ENCODE results near the gene YY1. TPM values are rescaled to one million over a fixed set of nuclear protein-coding genes. Genes with fewer than 3 reads are reported as not detected.
"Not testable (repeated sequence)": the region's sequence is repeated elsewhere in the genome, so short reads cannot be mapped to it uniquely, and the experiment has no call there.

YY1 gene
- total and polyA plus RNA-seq, 2 donors (not counting 1 experiment from before 2014, with no cell fraction given): 40.8 to 41.9 TPM

DNA sequence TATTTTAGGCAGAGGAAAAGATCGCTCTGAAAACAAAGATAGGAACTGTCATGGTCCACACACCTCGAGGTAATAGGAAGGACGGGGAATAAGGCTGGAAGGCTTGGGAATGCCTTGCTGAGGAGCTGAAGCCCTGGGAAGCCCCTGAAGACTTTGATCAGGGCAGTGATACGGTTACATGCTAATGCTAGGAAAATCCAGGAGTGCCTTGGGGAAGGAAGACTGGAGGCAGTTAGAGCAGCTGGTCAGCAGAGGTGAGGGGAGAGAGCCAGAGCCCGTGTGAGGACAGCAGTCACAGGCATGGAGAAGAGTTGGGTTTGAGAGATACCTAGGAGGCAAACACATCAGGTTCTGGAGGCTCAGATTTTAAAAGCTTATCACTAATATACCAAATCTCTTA is 8.6 kb upstream of the YY1 start:
- peaks cover 35% of the 10 kb centered on the region for H3K79me2 ChIP-seq (ENCODE audit: control insufficient read depth, insufficient read depth, low read length)
- H3K4me3 ChIP-seq (replicated peaks in 1 of 4; ENCODE audit: control extremely low read depth in 1 of 4, insufficient read depth in 1 of 4, low read depth in 3 of 4, low read length in 4 of 4): no peak overlapping the region
- no peaks in the 10 kb centered on the region for H3K4me1 ChIP-seq (ENCODE audit: control insufficient read depth, extremely low read depth, insufficient read depth, low read length)
- no peaks in the 10 kb centered on the region for H3K36me3 ChIP-seq (ENCODE audit: control insufficient read depth, insufficient read depth, low read length)
- DNase-seq (ENCODE audit: low read depth in 2 of 2): no peak
- H3K9me3 ChIP-seq (ENCODE audit: control insufficient read depth, insufficient read depth, low read depth, low read length): no peaks in the 10 kb centered on the region
- TF ChIP-seq EZH2 (IDR thresholded peaks at IDR 0.05; ENCODE audit: low read length, missing control alignments) (no peak), CTCF (conservative IDR thresholded peaks at IDR 0.05 in 1 of 2, IDR thresholded peaks at IDR 0.05 in 1 of 2; ENCODE audit: low read depth in 1 of 2, low read length in 2 of 2) (no peak)
- no peak overlapping the region for H3K9ac ChIP-seq (ENCODE audit: insufficient read depth, low read length)
- H3K4me2 ChIP-seq (ENCODE audit: extremely low read depth, insufficient read depth, low read length): no peak overlapping the region
- no peak overlapping the region for H2AFZ ChIP-seq (ENCODE audit: low read length)
- no peaks in the 10 kb centered on the region for H4K20me1 ChIP-seq (ENCODE audit: control insufficient read depth, extremely low read depth, insufficient read depth, low read length)
- H3K27me3 ChIP-seq (ENCODE audit: control insufficient read depth, insufficient read depth, low read length): no peaks in the 10 kb centered on the region
- H3K27ac ChIP-seq (ENCODE audit: insufficient read depth, low read length): no peak overlapping the region

DNA sequence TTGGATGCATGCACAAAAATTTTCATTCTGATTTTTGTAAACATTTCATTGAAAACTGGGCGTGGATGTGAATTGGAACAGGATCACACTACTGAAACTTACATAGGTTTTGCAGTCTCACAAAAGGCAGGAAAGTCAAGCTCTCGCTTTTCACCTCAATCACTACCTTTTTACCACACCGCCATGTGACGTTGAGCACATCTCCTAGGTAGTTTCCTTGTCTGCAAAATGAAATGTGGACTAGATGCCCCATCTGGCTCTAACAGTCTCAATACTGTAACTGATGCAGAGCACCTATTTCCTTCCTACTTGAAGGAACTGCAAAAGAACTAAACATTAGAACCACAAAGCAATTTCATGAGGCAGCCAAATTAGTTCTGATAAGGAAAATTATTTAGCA is 4.4 kb upstream of the YY1 start:
- Histone ChIP-seq H3K4me2 (ENCODE audit: extremely low read depth, insufficient read depth, low read length) (no peak overlapping the region), H4K20me1 (ENCODE audit: control insufficient read depth, extremely low read depth, insufficient read depth, low read length) (no peaks in the 10 kb centered on the region), H3K79me2 (ENCODE audit: control insufficient read depth, insufficient read depth, low read length) (peaks cover 68% of the 10 kb centered on the region), H3K4me3 (replicated peaks in 1 of 4; ENCODE audit: control extremely low read depth in 1 of 4, insufficient read depth in 1 of 4, low read depth in 3 of 4, low read length in 4 of 4) (no peak overlapping the region), H3K9ac (ENCODE audit: insufficient read depth, low read length) (no peak overlapping the region), H3K4me1 (ENCODE audit: control insufficient read depth, extremely low read depth, insufficient read depth, low read length) (peaks cover 2% of the 10 kb centered on the region), H3K9me3 (ENCODE audit: control insufficient read depth, insufficient read depth, low read depth, low read length) (no peaks in the 10 kb centered on the region), H2AFZ (ENCODE audit: low read length) (no peak overlapping the region), H3K27me3 (ENCODE audit: control insufficient read depth, insufficient read depth, low read length) (no peaks in the 10 kb centered on the region), H3K27ac (ENCODE audit: insufficient read depth, low read length) (no peak overlapping the region), H3K36me3 (ENCODE audit: control insufficient read depth, insufficient read depth, low read length) (no peaks in the 10 kb centered on the region)
- DNase-seq (ENCODE audit: low read depth in 2 of 2): no peak
- no peak for TF ChIP-seq CTCF (conservative IDR thresholded peaks at IDR 0.05 in 1 of 2, IDR thresholded peaks at IDR 0.05 in 1 of 2; ENCODE audit: low read depth in 1 of 2, low read length in 2 of 2)
- no peak for TF ChIP-seq EZH2 (IDR thresholded peaks at IDR 0.05; ENCODE audit: low read length, missing control alignments)

DNA sequence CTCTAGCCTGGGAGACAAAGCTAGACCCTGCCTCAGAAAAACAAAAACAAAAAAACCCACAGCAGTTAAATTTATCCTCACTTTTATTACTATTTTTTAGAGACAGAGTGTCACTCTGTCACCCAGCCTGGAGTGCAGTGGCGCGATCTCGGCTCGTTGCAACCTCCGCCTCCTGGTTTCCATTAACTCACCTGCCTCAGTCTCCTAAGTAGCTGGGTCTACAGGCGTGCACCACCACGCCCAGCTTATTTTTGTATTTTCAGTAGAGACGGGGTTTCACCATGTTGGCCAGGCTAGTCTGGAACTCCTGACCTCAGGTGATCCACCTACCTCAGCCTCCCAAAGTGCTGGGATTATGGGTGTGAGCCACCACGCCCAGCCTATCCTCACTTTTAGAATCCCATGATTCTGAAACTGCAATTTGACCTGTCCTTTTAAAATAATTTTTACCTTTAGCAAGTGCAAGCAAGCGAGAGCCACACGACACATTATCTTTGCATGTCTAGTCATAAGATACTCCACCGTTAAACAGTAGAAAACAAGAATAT is 2.6 kb upstream of the YY1 start:
- not testable (repeated sequence) for H2AFZ ChIP-seq (ENCODE audit: low read length); H3K27ac ChIP-seq (ENCODE audit: insufficient read depth, low read length); H3K9me3 ChIP-seq (ENCODE audit: control insufficient read depth, insufficient read depth, low read depth, low read length); H3K27me3 ChIP-seq (ENCODE audit: control insufficient read depth, insufficient read depth, low read length); H3K4me1 ChIP-seq (ENCODE audit: control insufficient read depth, extremely low read depth, insufficient read depth, low read length); H4K20me1 ChIP-seq (ENCODE audit: control insufficient read depth, extremely low read depth, insufficient read depth, low read length); H3K36me3 ChIP-seq (ENCODE audit: control insufficient read depth, insufficient read depth, low read length); DNase-seq (ENCODE audit: low read depth in 2 of 2); H3K9ac ChIP-seq (ENCODE audit: insufficient read depth, low read length)
- peak overlapping the region in 2 of 4 experiments; percentile 85 to 86 for H3K4me3 ChIP-seq (replicated peaks in 1 of 4; ENCODE audit: control extremely low read depth in 1 of 4, insufficient read depth in 1 of 4, low read depth in 3 of 4, low read length in 4 of 4)
- H3K4me2 ChIP-seq (ENCODE audit: extremely low read depth, insufficient read depth, low read length): peak overlapping the region; percentile 79
- H3K79me2 ChIP-seq (ENCODE audit: control insufficient read depth, insufficient read depth, low read length): peaks cover 68% of the 10 kb centered on the region
